ENCODE results near the gene HOXC5. TPM values are rescaled to one million over a fixed set of nuclear protein-coding genes. Genes with fewer than 3 reads are reported as not detected.

HOXC5 gene
- total and polyA plus RNA-seq, 8 donors = 0.25 to 1.3 TPM; not detected in 6

GRCh38 chr12:54010053-54010971, 22.5 kb upstream of the HOXC5 start:
- intact Hi-C loops (cut with DNase I; ENCODE audit: low total_unique reads) = no loop called here
- Histone ChIP-seq H3K27me3 (peaks cover 43 to 100% (median 98%) of the 10 kb centered on the region in 3 donors), H3K36me3 (no peaks in the 10 kb centered on the region), H3K27ac (no peak overlapping the region), H3K4me3 (no peak overlapping the region), H3K4me1 (peaks cover 18 to 42% (median 33%) of the 10 kb centered on the region in 4 donors), H3K9me3 (peaks cover 0 to 5% (median 0%) of the 10 kb centered on the region in 4 donors)
- no peak for DNase-seq
- TF ChIP-seq, protein P1, sequence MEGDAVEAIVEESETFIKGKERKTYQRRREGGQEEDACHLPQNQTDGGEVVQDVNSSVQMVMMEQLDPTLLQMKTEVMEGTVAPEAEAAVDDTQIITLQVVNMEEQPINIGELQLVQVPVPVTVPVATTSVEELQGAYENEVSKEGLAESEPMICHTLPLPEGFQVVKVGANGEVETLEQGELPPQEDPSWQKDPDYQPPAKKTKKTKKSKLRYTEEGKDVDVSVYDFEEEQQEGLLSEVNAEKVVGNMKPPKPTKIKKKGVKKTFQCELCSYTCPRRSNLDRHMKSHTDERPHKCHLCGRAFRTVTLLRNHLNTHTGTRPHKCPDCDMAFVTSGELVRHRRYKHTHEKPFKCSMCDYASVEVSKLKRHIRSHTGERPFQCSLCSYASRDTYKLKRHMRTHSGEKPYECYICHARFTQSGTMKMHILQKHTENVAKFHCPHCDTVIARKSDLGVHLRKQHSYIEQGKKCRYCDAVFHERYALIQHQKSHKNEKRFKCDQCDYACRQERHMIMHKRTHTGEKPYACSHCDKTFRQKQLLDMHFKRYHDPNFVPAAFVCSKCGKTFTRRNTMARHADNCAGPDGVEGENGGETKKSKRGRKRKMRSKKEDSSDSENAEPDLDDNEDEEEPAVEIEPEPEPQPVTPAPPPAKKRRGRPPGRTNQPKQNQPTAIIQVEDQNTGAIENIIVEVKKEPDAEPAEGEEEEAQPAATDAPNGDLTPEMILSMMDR (IDR thresholded peaks at IDR 0.05) = no peak
- no peak for TF ChIP-seq POLR2AphosphoS5 (IDR thresholded peaks at IDR 0.05)
- TF ChIP-seq POLR2A (IDR thresholded peaks at IDR 0.05) = no peak
- TF ChIP-seq EP300 (IDR thresholded peaks at IDR 0.05) = no peak
- 10 to 23% (median 19%) methylated on average over 10 of the region's 10 CpGs for WGBS, 5 donors

DNA sequence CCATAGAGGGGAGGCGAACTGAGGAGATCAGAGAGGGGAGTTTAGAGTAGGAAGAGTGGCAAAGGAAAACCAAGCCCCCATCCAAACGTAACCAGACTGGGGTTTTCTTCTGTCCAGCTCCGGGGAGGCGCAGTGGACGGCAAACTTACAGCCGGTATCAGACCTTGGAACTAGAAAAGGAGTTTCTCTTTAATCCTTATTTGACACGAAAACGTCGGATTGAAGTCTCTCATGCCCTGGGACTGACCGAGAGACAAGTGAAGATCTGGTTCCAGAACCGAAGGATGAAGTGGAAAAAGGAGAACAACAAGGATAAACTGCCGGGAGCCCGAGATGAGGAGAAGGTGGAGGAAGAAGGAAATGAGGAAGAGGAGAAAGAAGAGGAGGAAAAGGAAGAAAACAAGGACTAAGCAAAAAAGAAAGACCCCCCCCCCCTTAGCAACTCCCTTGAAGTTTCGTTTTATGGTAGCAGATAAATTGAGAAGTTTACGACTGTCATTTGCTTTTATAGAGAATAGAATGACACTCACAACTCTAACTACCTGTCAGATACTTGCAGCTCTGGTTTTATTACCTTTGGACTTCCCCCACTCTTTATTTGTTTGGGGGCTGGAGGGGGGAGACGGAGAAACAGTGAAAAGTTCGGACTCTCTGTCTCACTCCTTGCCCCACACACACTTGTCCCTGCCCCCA, 21.7 kb upstream of the HOXC5 start:
- Histone ChIP-seq H3K27ac (no peak overlapping the region), H3K4me3 (no peak overlapping the region), H3K27me3 (peaks cover 48 to 100% (median 98%) of the 10 kb centered on the region in 3 donors), H3K36me3 (no peaks in the 10 kb centered on the region), H3K9me3 (peaks cover 0 to 5% (median 0%) of the 10 kb centered on the region in 4 donors), H3K4me1 (peaks cover 17 to 35% (median 28%) of the 10 kb centered on the region in 4 donors)
- TF ChIP-seq, protein P1 (IDR thresholded peaks at IDR 0.05) = no peak
- TF ChIP-seq POLR2AphosphoS5 (IDR thresholded peaks at IDR 0.05) = no peak
- no peak for TF ChIP-seq EP300 (IDR thresholded peaks at IDR 0.05)
- TF ChIP-seq POLR2A (IDR thresholded peaks at IDR 0.05) = no peak
- no peak for DNase-seq
- intact Hi-C loops (cut with DNase I; ENCODE audit: low total_unique reads) = no loop called here
- 7 to 11% (median 8%) methylated on average over 17 of the region's 17 CpGs for whole genome bisulfite sequencing, 5 donors

DNA sequence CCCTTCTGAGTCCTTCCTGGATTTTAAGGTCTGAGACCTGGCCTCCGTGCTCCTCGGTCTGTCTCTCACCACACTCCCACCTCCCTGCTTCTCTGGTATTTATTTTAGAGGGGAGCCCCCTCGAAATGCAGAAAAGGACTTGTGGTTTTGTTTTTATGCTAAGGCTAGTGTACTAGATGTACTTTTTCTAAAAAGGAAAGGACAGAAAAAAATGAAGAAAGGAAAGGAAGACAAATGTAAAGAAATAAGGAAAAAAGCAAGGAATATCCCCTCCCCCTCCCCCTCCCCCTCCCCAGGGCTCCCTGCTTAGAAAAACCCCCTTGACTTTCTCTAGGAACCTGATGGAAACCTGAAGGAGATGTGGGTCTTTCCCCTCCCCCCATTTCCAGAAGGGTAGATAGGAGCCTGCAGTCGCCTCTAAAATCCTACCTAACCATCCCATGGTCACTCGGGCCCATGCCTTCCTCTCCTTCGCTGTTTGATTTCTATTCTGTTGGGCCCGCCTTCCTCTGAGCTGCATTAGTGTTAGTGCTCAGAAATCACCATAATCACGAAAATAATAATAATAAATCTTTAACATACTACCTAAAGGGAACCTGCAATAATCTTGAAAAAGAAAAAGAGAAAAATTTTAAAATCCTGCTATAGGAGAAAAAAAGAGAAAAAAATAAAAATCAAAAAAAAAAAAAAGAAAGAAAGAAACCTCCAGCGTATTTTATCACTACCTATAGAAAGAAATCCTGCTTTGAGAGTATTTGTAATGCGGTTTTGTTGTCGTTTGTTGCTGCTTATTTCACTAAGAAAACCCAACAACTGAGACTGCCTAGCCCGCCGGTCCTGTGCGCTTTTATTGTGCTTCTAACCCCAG, 21.0 kb upstream of the HOXC5 start:
- H3K27ac ChIP-seq = no peak overlapping the region
- WGBS, 5 donors = 17 to 27% (median 23%) methylated on average over 14 of the region's 14 CpGs

More for the DNA sequence above, 21.0 kb upstream of the HOXC5 start:
- TF ChIP-seq EP300 (IDR thresholded peaks at IDR 0.05) = no peak
- TF ChIP-seq, protein P1 (IDR thresholded peaks at IDR 0.05) = no peak
- no peak for TF ChIP-seq POLR2AphosphoS5 (IDR thresholded peaks at IDR 0.05)
- no peak for TF ChIP-seq POLR2A (IDR thresholded peaks at IDR 0.05)
- Histone ChIP-seq H3K36me3 (no peaks in the 10 kb centered on the region), H3K4me1 (peaks cover 11 to 34% (median 27%) of the 10 kb centered on the region in 4 donors), H3K27me3 (peaks cover 45 to 100% (median 98%) of the 10 kb centered on the region in 3 donors), H3K9me3 (peaks cover 0 to 5% (median 0%) of the 10 kb centered on the region in 4 donors), H3K4me3 (no peak overlapping the region)
- intact Hi-C loops (cut with DNase I; ENCODE audit: low total_unique reads) = no loop called here
- no peak for DNase-seq
